GM23248 (cell line): ENCODE data around the gene ASB1.

Experiments
- EZH2 ChIP-seq: fragments of 200-600 bp; sonication (generic); IDR thresholded peaks from 2 replicates; pipeline ENCODE4 v1.6.1; 2018; ENCODE audit warnings: antibody characterized with exemption, mild to moderate bottlenecking; ENCODE audit not compliant: insufficient read depth, poor library complexity, severe bottlenecking
- EZH2phosphoT487 ChIP-seq: fragments of 200-600 bp; sonication (generic); IDR thresholded peaks from 2 replicates; pipeline ENCODE4 v1.6.1; 2018; ENCODE audit warnings: antibody characterized with exemption, moderate library complexity, mild to moderate bottlenecking, low read depth; ENCODE audit not compliant: insufficient read depth

- TF ChIP-seq EZH2 (no peak), EZH2phosphoT487 (no peak)
Observed at GRCh38 chr2:238408615-238409340, 17.9 kb upstream of the ASB1 start.
